ENCODE results near the gene YWHAB.
A peak's percentile ranks its signal among the peaks of the same experiment; 100 is the strongest.

The YWHAB gene

DNA sequence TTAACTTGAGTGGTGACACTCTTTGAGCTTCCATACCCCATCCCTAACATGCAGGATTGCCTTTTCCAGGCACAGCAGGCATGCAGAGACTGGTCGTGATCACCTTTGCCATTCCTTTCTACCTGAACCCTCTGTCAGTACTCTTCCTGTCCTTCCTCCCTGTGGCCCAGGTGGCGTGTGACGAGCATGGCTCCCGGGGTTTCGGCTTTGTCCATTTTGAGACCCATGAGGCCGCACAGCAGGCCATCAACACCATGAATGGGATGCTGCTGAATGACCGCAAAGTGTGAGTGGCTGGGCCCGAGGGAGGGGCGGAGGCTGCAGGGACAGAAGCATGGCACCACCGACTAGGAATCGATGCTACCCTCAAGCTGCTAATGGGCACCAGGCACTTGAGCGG lies 31.1 kb downstream of the YWHAB start:
- peak; percentile 20 for DNase-seq

DNA sequence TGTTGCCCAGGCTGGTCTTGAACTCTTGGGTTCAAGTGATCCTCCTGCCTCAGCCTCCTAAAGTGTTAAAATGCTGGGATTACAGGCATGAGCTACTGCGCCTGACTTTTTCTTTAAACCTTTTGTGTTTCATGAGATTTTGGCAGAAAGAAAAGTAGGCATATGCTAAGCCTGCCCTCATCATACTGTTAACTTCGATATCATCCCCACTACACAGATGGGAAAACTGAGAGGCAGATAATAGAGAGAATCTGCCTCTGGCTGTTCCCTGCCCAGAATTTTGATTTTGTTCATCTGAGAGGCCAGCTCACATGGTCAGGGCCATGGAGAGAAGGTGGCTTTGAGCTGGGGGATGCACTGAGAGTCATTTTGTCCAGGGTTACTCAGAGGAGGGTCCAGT lies 31.9 kb downstream of the YWHAB start:
- no peak for DNase-seq

DNA sequence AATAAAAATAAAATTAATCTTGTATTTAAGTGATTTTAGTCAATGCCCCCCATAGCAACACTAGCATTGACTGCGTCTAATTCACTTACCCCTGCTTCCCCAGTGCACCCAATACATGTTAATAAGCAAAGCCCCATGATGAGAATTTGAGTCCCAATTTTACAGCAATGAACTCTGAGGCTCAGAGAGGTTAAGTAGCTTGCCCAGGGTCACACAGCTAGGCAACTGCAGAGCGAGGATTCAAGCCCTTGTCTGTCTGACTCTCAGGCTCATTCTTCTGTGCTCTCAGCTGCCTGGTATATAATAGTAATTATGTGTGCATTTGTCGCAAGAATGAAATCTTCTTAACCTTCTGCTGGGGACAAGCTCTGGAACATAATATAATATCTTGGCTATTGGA lies 32.8 kb downstream of the YWHAB start:
- DNase-seq, result no peak

DNA sequence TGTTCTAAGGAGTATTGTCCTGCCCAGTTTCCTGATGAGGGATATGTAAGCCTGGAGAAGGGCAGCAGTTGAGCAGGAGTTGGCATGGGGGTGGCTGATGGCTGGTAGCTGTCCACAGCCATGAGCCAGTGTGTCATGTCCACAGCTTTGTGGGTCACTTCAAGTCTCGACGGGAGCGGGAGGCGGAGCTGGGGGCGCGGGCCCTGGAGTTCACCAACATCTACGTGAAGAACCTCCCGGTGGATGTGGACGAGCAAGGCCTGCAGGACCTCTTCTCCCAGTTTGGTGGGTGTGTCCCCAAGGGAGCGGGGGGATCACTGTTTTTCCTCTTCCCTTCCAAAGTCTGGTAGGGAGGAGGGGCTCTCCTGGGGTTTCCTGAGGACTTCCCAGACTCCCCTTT lies 33.3 kb downstream of the YWHAB start:
- DNase-seq, result no peak

DNA sequence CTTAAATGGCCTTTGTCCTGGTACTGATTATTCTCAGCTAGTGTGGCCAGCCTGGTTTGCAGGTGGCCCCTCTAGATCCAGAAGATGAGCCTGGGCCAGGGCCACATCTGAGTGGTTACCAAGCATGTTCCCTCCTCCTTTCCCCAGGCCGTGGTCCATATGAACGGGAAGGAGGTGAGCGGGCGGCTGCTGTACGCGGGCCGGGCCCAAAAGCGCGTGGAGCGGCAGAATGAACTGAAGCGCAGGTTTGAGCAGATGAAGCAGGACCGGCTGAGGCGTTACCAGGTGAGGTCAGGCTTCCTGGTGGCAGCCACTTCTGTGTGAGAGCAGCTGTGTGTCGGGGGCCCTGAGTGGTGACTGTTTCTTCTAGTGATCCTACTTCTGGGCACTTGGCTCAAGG lies 35.9 kb downstream of the YWHAB start:
- DNase-seq, result no peak

DNA sequence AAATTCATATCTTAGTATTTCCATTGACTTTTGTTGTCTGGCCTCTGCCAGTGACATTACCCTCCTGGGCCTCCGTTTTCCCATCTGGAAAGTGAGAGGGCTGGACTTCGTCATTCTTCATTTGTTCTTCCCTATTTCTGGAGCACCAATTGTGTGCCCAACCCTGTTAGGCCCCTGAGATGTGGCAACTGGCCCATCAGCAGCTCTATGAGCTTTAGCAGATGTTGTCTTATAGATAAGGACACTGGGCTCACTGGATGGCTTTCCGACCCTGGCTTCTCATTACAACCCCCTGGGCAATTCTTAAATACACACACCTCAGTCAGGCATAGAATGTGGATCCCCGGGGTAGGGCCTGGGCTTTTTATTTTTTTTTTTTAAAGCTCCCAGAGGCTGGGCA lies 39.0 kb downstream of the YWHAB start:
- no peak for DNase-seq

DNA sequence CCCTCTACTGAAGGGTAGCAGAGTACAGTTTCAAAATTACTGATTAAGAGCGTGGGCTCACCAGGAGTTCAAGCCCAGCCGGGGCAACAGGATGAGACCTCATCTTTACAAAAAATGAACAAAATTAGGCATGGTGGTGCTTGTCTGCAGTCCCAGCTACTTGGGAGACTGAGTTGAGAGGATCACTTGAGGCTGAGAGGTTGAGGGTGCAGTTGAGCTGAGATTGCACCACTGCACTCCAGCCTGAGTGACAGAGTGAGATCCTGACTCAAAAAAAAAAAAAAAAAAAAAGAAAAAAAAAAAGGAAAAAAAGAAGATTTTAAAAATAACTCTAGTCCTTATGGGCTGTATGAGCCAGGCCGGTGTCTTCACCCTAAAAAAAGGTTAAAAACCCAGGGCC lies 43.1 kb downstream of the YWHAB start:
- DNase-seq, result no peak

DNA sequence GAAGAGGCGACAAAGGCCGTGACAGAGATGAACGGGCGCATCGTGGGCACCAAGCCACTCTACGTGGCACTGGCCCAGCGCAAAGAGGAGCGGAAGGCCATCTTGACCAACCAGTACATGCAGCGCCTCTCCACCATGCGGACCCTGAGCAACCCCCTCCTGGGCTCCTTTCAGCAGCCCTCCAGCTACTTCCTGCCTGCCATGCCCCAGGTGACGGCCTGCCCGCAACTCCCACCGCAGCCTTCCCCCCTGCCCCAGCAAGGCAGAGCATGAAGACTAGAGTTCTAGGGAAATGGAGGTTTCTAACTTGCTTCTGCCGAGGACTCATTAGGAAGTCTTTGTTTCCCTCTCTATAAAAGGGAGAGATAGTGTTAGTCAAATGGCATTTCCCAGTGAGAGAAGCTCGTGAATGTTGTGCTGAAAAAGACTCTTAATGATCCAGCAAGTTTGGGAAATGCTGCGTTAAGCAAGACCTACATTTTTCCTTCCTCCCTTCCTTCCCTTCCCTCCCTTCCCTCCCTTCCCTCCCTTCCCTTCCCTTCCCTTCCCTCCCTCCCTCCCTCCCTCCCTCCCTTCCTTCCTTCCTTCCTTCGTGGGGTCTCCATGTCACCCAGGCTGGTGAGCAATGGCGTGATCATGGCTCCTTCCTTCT lies 45.1 kb downstream of the YWHAB start:
- no peak for DNase-seq

DNA sequence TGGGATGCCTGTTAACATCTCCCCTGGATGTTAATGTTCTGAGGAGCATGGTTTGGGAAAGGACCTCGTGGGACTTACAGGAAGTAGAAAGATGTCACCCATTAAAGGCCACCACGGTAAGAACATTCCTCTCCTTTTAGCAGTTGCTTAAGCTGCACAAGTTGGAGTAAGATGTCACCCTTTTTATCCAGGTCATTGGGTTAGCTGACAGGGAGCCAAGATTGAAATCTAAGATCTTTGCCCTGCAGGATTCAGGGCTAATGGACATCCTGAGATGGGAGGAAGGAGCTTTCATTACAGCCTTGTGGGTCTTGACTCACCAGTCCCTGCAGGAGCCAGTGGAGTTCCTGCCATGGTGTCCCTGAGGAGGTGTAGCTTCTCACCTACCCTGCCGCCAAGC lies 46.4 kb downstream of the YWHAB start:
- no peak for DNase-seq

DNA sequence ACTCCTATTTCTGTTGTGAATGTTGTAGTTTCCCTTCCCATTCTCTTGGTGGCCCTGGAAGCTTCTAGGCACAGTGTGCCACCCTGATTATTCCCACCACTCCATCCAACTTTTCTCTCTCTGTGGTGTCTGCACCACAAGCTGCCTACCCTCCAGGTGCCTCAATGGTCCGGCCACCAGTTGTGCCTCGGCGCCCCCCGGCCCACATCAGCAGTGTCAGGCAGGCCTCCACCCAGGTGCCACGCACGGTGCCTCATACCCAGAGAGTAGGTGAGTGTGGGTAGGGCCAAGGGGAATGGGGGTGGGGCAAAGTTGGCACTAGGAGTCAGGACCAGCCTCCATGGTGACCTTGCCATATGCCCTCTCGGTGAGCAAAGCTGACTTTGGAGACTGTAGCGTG lies 47.4 kb downstream of the YWHAB start:
- no peak for DNase-seq

DNA sequence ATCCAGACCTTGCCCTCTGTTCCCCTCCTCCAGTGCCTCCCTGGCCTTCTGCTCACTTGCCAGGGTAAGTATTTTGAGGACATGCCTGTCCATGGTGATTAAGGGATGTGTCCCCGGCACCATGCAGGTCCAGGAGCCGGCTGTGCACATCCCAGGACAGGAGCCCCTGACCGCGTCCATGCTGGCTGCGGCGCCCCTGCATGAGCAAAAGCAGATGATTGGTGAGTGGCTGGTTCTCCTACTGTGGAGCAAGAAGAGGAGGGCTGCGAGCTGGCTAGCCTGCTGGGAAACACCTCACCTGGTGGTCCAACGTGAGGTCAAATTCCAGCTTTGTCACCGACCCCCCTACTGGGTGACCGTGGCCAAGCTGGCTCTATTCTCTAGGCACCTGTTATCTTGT lies 51.0 kb downstream of the YWHAB start:
- DNase-seq, result no peak

DNA sequence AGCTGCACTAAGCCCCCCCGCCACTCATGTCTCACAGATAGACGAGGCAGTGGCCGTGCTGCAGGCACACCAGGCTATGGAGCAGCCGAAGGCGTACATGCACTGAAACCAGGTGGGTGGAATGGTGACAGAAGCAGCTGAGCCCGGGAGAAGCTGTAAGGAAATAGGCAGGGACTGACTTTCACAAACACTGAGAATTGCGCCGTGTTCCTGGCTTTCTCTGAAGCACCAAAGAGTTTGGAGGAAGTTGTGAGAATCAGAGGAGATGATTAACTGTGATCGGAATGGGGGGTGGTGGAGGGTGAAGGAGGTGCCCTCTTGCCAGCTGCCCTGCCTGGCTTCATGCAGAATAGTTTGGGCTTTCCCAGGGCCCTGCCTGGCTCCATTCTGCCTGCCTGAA lies 53.1 kb downstream of the YWHAB start:
- DNase-seq, result no peak

DNA sequence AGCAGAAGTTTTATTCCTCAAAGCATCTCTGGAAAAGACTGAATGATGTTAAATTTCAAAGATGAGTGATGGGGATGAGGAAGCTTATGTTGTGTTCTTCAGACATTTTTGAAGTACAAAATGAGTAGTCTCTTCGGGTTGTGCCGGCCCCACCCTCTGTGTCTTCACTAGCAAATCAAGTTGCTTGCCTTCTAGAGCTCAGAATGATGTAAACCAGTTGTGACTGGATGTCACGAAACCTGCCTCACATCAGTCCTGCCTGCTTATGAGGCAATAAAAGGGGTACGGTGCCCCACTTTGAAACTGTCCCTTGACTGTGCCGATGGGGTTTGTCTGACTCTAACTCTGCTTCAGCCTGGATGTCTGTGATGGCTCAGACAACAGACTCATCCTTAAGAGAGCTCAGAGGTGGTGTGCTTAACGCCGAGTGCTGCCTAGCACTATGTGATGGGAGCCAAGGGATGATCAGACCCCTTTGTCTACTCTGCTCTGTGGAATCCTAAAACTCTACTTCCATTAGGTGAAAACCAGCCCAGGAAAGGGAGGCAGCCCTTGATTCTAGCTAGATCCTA lies 55.7 kb downstream of the YWHAB start:
- no peak for DNase-seq

DNA sequence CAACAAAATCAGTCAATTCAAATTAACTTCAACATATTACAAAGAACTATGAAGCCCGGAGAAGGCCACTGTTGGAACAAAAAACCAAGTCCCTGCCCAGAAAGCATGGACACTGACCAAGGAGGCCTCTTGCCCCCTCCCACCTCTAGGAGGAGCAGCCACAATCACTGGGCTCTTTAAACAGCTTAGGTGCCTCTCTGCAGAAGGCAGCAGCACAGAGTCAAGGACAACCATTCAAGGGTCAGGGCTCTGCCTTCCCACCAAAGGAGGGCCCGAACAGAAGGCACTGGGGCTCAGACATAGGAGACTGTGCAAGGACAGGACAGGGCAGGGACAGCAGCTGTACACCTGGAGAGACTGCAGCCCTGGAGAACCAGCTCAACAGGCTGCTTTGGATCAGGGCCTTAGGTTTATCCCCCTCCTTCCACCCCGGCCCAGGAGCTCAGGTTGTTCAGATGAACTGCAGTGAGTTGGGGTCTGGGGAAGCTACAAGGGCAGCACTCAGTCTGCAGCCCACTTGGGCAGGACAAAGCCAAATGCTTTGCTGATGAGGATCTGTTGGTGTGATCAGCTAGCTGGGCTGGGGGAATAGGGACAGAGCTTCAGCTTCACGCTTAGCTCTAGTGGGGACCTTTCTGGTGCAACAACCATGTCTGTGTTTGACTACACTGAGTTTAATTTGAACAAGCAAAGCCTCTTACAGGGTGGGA lies 56.9 kb downstream of the YWHAB start:
- DNase-seq, result no peak

DNA sequence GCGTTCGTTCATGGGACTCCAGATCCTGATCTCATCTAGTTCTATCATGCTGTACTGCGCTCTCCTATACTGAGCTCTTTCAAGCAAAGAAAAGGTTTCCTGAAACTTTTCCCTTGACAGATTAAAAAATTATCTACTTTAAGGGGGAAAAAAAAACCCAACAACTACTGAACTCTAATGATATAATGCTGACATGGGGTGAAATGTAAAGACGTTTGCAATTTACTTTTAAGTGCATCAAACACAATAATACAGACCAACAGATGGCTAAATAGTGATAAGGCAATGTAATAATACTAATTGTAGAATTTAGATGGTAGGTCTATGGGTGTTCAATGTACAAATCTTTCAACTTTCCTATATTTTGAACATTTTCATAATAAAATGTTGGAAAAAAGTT lies 58.3 kb downstream of the YWHAB start:
- DNase-seq, result no peak

DNA sequence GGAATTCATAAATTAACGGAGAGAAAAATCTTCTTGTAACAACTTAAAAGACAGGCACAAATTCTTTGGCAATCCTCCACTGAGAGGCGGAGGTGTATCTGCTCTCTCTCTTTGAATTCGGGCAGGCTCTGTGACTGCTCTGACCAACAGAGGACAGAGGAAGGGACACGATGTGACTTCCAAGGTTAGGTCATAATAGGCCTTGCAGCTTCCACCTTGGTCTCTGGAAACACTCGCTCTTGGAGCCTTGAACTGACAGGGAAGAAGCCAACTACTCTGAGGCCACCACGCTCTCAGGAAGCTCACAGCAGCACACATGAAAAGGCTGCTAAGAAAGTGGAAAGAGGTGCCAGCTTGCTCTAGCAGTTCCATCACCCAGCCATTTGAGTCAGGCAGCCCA lies 59.8 kb downstream of the YWHAB start:
- no peak for DNase-seq

DNA sequence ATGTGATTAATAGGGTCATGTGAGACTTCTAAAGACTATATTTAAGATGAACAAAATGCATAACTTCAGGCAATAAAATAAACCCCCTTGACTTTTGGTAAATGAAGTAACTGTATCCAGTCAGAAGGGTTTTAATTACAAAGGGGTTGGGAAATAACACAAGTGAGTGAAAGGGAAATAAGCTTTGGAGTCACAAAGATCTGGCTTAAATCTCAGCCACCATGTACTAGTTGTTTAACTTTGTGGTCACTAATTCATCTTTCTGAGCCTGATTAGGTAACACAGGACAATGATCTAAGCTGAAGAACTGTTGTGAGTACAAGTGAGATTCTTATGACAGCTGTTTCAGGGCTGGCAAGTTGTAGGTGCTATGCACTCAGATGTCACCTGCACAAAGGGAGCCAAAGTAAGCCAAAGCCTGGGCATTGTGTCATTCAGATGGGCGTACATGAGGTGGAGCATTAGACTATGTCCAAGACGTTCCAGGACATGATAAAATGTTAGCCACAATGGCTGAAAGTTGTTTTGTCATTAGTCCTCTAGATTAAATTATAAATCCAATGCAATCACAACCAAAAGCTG lies 60.9 kb downstream of the YWHAB start:
- DNase-seq, result no peak

DNA sequence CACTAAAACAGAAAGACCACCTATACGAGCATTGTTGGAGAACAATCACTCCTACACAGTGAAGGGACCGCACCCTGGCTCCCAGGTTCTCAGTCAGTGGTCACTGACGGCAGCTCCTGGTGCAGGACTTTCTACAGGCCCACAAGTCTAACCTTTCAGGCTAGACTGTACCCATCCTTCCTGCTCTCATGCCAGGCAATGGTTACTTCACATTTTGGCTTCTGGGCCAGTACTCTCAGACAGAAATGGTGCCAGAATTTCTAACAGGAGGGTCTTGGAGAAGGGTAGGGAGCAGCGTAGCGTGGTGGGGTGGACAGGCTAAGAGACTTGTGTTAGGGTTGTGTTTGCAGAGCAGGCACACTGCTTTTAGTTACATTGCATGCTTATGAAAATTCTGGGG lies 62.6 kb downstream of the YWHAB start:
- no peak for DNase-seq

DNA sequence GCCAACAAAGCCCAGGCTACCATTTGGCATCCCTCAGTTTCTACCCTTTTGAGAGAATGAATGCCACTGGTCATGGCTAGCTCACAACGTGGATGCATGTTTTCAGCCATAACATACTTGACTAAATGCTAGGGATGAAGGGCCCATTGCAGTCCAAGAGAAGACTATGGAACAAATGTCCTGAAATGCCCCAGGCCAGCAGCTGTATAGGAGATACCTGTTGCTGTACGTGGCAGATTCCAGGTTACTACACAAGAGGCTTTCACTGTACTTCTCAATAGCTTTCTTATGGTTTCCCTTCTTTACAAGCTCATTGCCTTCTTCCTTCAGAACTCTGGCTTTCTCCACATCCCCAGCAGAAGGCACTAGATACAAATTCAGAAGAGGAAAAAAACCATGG lies 63.0 kb downstream of the YWHAB start:
- DNase-seq, result no peak

DNA sequence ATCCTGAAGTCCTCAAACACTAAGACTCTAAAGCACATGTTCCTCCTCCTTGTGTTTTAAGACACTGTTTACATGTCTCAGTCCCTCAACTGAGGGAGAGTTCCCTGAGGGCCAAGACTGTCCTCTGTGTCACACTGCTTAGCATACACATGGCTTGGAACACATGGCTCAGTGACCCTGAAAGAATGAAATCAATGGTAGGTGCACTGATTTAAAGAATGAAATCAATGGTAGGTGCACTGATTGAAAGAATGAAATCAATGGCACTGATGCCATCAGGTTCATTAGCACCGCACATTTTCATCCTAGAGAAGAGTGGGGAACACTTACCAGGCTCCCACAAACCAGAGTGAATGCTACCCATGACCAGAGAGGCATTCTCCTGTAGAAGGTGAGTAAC lies 64.9 kb downstream of the YWHAB start:
- no peak for DNase-seq

DNA sequence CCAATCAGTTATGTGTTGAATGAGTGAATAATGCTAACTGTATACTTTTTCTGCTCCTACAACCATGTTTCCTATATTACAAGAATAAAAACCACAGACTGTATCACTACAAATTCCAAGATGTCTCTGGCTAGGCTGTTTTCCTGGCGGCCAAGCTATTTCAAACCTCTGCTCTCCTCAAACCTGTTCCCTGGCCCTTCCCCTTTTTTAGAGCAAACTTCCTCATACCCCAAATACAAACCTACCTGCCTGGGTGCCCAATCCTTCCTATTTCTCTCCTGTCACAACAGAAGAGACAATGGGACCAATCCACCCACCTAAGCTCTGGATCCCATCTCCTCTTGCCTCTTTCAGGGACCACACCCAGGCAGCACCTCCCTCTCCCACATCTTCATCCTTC lies 67.2 kb downstream of the YWHAB start:
- no peak for DNase-seq

DNA sequence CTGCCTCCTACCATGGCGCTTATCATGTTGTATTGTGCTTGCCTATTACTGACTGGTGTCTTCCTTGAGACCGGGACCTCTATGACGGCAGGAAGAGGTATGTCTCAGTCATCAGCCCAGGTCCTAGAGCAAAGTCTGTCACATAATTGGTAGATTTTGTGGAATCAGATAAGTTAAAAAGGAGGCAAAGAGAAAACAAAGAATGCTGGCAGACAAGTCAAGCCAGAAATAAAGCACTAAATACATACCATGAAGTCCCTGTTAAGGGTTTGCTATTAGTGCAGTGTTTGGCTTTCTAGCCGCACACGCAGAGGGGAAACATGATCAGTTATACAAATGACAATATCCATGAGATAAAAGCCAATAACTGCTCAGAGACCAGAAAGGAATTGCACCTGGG lies 68.7 kb downstream of the YWHAB start:
- DNase-seq, result no peak

DNA sequence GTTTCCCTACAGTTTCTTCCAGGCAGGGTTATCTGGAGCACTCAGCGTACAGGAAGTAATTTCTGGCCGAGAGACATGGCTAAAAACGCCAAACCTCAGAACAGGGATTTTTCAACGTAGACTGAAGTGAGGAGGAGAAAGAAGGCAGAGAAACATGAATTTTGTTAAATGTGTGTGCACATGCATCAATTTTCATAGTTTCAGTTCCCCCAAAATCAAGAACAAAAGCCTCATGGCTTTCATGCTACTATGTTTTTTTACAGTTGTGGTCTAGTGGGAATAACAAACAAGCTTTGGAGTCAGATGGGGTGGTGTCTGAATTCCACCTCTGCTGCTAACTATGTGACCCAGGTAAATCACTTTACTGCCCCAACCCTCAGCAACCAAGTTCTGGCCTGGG lies 69.8 kb downstream of the YWHAB start:
- no peak for DNase-seq

DNA sequence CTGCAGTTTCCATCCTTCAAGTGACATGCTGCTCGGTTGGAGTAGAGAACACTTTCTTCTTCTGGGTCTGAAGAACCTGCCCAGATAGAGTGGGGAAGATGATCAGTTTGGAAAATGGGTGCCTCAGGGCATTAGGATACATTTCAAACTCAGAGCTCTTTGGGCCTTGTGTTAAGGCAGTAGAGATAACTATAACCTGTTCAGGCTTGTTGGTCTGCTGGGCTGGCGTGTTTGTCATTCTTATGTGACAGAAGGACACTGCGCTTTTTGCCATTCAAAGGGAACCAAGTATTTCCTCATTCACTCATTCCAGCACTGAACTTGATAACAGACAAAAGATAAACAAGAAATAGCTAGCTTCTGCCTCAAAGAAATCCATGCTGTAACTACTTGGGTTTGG lies 70.9 kb downstream of the YWHAB start:
- no peak for DNase-seq
